Neural cell (in vitro differentiated cells): ENCODE data around the gene SLC35A5. TPM values are rescaled to one million over a fixed set of nuclear protein-coding genes. Genes with fewer than 3 reads are reported as not detected.

Experiments
- H2AFZ ChIP-seq: fragments of 200-600, 300-800 bp; sonication (generic), shearing (Covaris generic); 2 replicates; pipeline ENCODE4 v1.6.0; 2014; ENCODE audit warnings: low read depth, mild to moderate bottlenecking, antibody characterized with exemption, low read length, moderate library complexity
- H3F3A ChIP-seq: fragments of 200-600 bp; shearing (Covaris generic); 2 replicates; pipeline ENCODE4 v1.6.1; 2016; ENCODE audit warnings: mild to moderate bottlenecking, moderate library complexity, mixed read lengths, antibody characterized with exemption, low read length; ENCODE audit not compliant: insufficient read depth, poor library complexity, severe bottlenecking
- H3K27ac ChIP-seq: fragments of 200-600, 300-800 bp; sonication (generic), shearing (Covaris generic); 2 replicates; pipeline ENCODE4 v1.5.1; 2014; ENCODE audit warnings: mild to moderate bottlenecking, low read length, moderate library complexity
- H3K27me3 ChIP-seq: fragments of 300-800, 200-600 bp; sonication (generic), shearing (Covaris generic); 2 replicates; pipeline ENCODE4 v1.6.0; 2014; ENCODE audit warnings: mild to moderate bottlenecking, low read depth, low read length, moderate library complexity; ENCODE audit not compliant: insufficient read depth
- H3K36me3 ChIP-seq: fragments of 300-800, 200-600 bp; sonication (generic), shearing (Covaris generic); 2 replicates; pipeline ENCODE4 v1.5.1; 2014; ENCODE audit warnings: mild to moderate bottlenecking, antibody characterized with exemption, low read length, moderate library complexity; ENCODE audit not compliant: insufficient read depth
- H3K4me2 ChIP-seq: fragments of 300-800, 200-600 bp; sonication (generic), shearing (Covaris generic); 2 replicates; pipeline ENCODE4 v1.6.0; 2014; ENCODE audit warnings: mild to moderate bottlenecking, low read length
- H3K4me3 ChIP-seq: fragments of 300-800, 200-600 bp; sonication (generic), shearing (Covaris generic); 2 replicates; pipeline ENCODE4 v1.5.1; 2014; ENCODE audit warnings: mild to moderate bottlenecking, low read length, moderate library complexity
- H3K79me2 ChIP-seq: fragments of 200-600 bp; shearing (Covaris generic); replicated peaks from 2 replicates; pipeline ENCODE4 v1.6.0; 2014; ENCODE audit warnings: mild to moderate bottlenecking, low read length, moderate library complexity; ENCODE audit not compliant: insufficient read depth
- H3K9ac ChIP-seq: fragments of 300-800, 200-600 bp; sonication (generic), shearing (Covaris generic); 2 replicates; pipeline ENCODE4 v1.6.1; 2016; ENCODE audit warnings: mild to moderate bottlenecking, low read length, mixed read lengths
- H3K9me2 ChIP-seq: fragments of 200-600 bp; shearing (Covaris generic); 2 replicates; pipeline ENCODE4 v1.6.1; 2016; ENCODE audit warnings: mild to moderate bottlenecking, low read length, mixed read lengths; ENCODE audit not compliant: insufficient read depth
- H3K9me3 ChIP-seq: fragments of 200-600, 300-800 bp; sonication (generic), shearing (Covaris generic); 2 replicates; pipeline ENCODE4 v1.6.1; 2016; ENCODE audit warnings: mild to moderate bottlenecking, mixed run types, low read length, moderate library complexity, mixed read lengths
- H4K20me1 ChIP-seq: fragments of 200-600 bp; shearing (Covaris generic); 2 replicates; pipeline ENCODE4 v1.6.1; 2016; ENCODE audit warnings: mild to moderate bottlenecking, mixed run types; ENCODE audit not compliant: insufficient read depth
- CTCF ChIP-seq: fragments of 450-650 bp; IDR thresholded peaks from 2 replicates; pipeline ENCODE4 v1.5.1; 2014; ENCODE audit warnings: antibody characterized with exemption, mild to moderate bottlenecking, moderate library complexity; ENCODE audit not compliant: poor library complexity, severe bottlenecking
- EP300 ChIP-seq: fragments of 450-650 bp; conservative IDR thresholded peaks from 2 replicates; pipeline ENCODE4 v1.6.1; 2014; ENCODE audit warnings: antibody characterized with exemption, mild to moderate bottlenecking, moderate library complexity; ENCODE audit not compliant: poor library complexity, severe bottlenecking
- EZH2 ChIP-seq: fragments of 200-600, 300-800 bp; shearing (Covaris generic), sonication (generic); IDR thresholded peaks from 2 replicates; pipeline ENCODE4 v1.6.1; 2014; ENCODE audit warnings: antibody characterized with exemption, low read length, borderline replicate concordance, mild to moderate bottlenecking; ENCODE audit not compliant: insufficient read depth, poor library complexity, severe bottlenecking
- MXI1 ChIP-seq: fragments of 450-650 bp; conservative IDR thresholded peaks from 2 replicates; pipeline ENCODE4 v1.6.1; 2014; ENCODE audit warnings: antibody characterized with exemption, mild to moderate bottlenecking; ENCODE audit not compliant: poor library complexity, severe bottlenecking
- POLR2AphosphoS5 ChIP-seq: IDR thresholded peaks from 2 replicates; pipeline ENCODE4 v1.6.1; 2012
- RAD21 ChIP-seq: fragments of 450-650 bp; conservative IDR thresholded peaks from 2 replicates; pipeline ENCODE4 v1.6.1; 2014; ENCODE audit warnings: antibody characterized with exemption, mild to moderate bottlenecking, moderate library complexity
- REST ChIP-seq: IDR thresholded peaks from 2 replicates; pipeline ENCODE4 v1.6.1; 2012; ENCODE audit warnings: borderline replicate concordance
- SMC3 ChIP-seq: fragments of 450-650 bp; conservative IDR thresholded peaks from 2 replicates; pipeline ENCODE4 v1.6.1; 2014; ENCODE audit warnings: antibody characterized with exemption, mild to moderate bottlenecking, moderate library complexity; ENCODE audit not compliant: poor library complexity
- TAF1 ChIP-seq: IDR thresholded peaks from 2 replicates; pipeline ENCODE4 v1.6.1; 2012; ENCODE audit warnings: low read depth
- polyA plus RNA-seq: library from polyadenylated mRNA; depleted of rRNA; stranded (reverse); fragments of >200 nt; gene quantifications from 2 replicates; pipeline ENCODE4 v1.2.3, GENCODE V29; 2014

Gene SLC35A5
- polyA plus RNA-seq, 1 donor from 2014 or later: 100 TPM

GRCh38 chr3:112569265-112569664, 7.4 kb downstream of the SLC35A5 start:
- Histone ChIP-seq H3K9me2 (no peaks in the 10 kb centered on the region), H3K4me2 (no peak overlapping the region), H2AFZ (no peak overlapping the region), H4K20me1 (no peaks in the 10 kb centered on the region), H3F3A (no peaks in the 10 kb centered on the region), H3K9ac (no peak overlapping the region), H3K27ac (no peak overlapping the region), H3K4me3 (no peak overlapping the region), H3K27me3 (no peaks in the 10 kb centered on the region), H3K9me3 (no peaks in the 10 kb centered on the region), H3K36me3 (peaks cover 4% of the 10 kb centered on the region), H3K79me2 (no peaks in the 10 kb centered on the region)
- TF ChIP-seq TAF1 (no peak), REST (no peak), RAD21 (no peak)

- Histone ChIP-seq H3K9ac (no peak overlapping the region), H2AFZ (no peak overlapping the region), H3K27ac (no peak overlapping the region), H3K4me3 (no peak overlapping the region), H3K9me3 (no peaks in the 10 kb centered on the region), H3K79me2 (no peaks in the 10 kb centered on the region), H3K9me2 (no peaks in the 10 kb centered on the region), H3K27me3 (no peaks in the 10 kb centered on the region), H3K4me2 (no peak overlapping the region), H3F3A (no peaks in the 10 kb centered on the region), H4K20me1 (no peaks in the 10 kb centered on the region), H3K36me3 (peaks cover 4% of the 10 kb centered on the region)
- TF ChIP-seq EZH2: no peak
- no peak for TF ChIP-seq TAF1
- TF ChIP-seq MXI1: no peak
- no peak for TF ChIP-seq EP300
- TF ChIP-seq POLR2AphosphoS5: no peak
- no peak for TF ChIP-seq CTCF
- TF ChIP-seq SMC3: no peak
- TF ChIP-seq REST: no peak
- TF ChIP-seq RAD21: no peak
Measured at GRCh38 chr3:112572701-112573100, 10.9 kb downstream of the SLC35A5 start.
